ENCODE results near the gene RBM38.

- TF ChIP-seq, protein P1, sequence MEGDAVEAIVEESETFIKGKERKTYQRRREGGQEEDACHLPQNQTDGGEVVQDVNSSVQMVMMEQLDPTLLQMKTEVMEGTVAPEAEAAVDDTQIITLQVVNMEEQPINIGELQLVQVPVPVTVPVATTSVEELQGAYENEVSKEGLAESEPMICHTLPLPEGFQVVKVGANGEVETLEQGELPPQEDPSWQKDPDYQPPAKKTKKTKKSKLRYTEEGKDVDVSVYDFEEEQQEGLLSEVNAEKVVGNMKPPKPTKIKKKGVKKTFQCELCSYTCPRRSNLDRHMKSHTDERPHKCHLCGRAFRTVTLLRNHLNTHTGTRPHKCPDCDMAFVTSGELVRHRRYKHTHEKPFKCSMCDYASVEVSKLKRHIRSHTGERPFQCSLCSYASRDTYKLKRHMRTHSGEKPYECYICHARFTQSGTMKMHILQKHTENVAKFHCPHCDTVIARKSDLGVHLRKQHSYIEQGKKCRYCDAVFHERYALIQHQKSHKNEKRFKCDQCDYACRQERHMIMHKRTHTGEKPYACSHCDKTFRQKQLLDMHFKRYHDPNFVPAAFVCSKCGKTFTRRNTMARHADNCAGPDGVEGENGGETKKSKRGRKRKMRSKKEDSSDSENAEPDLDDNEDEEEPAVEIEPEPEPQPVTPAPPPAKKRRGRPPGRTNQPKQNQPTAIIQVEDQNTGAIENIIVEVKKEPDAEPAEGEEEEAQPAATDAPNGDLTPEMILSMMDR (IDR thresholded peaks at IDR 0.05), result no peak
- TF ChIP-seq EP300 (IDR thresholded peaks at IDR 0.05), result no peak
Measured at GRCh38 chr20:57404419-57405072, 13.3 kb downstream of the RBM38 start.
